Measurements from ENCODE around the gene ATP1A3.

DNA sequence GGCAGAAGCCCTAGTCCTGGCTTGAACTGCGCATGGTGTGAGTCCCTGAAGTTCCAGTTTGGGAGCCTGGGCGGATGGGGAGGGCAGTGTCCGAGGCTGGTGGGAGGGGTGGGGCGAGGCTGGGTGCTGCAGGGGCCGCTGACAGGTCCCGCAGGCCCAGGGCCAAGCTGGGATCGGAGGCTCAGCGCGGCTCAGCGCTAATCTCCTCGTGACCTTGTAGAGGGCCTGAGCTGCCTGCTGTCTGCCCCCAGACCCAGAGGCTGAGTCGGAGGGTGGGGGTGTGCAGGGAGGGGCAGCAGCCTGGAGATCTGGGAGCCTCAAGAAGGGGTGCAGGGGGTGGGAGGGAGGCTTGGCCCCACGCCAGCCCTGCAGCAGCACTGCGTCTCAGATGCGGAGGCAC, 3.0 kb downstream of the ATP1A3 start:
- no peak for TF ChIP-seq EP300 (conservative IDR thresholded peaks at IDR 0.05; ENCODE audit: poor library complexity, severe bottlenecking)
- TF ChIP-seq CTCF (IDR thresholded peaks at IDR 0.05; ENCODE audit: poor library complexity, severe bottlenecking): no peak
- TF ChIP-seq TAF1 (IDR thresholded peaks at IDR 0.05; ENCODE audit: low read depth): no peak
- TF ChIP-seq RAD21 (conservative IDR thresholded peaks at IDR 0.05): no peak
- no peak for TF ChIP-seq POLR2AphosphoS5 (IDR thresholded peaks at IDR 0.05)
- no peak for TF ChIP-seq EZH2 (IDR thresholded peaks at IDR 0.05; ENCODE audit: borderline replicate concordance, insufficient read depth, low read length, poor library complexity, severe bottlenecking)
